Natural killer cell (primary cell): ENCODE data around the gene CLCN2. TPM values are rescaled to one million over a fixed set of nuclear protein-coding genes. Genes with fewer than 3 reads are reported as not detected.
A peak's percentile ranks its signal among the peaks of the same experiment; 100 is the strongest.

ENCODE experiments used
- ATAC-seq, 3 donors: fragments of 150-1000 bp in 2 of 3; fragments of 200-7000 bp in 1 of 3; cut with Tn5 transposase; 1 replicate in 1 of 3; 2 replicates in 2 of 3; pipeline ENCODE4 v1.10.0; 2021; ENCODE audit warnings: mild to moderate bottlenecking in 2 of 3, moderate library complexity in 2 of 3
- DNase-seq, 2 donors: peaks; one replicate each; pipeline versions ENCODE4 v3.0.0 to v3.0.0-alpha.2; 2013 to 2021; ENCODE audit warnings: mixed read lengths in 1 of 2
- H3K27ac ChIP-seq: one replicate; pipeline ENCODE4 v1.5.1; 2013; ENCODE audit warnings: mild to moderate bottlenecking, low read length
- H3K27me3 ChIP-seq: one replicate; pipeline ENCODE4 v1.6.1; 2013; ENCODE audit warnings: low read length; ENCODE audit not compliant: control insufficient read depth, insufficient read depth
- H3K36me3 ChIP-seq: one replicate; pipeline ENCODE4 v1.6.1; 2013; ENCODE audit warnings: low read length; ENCODE audit not compliant: control insufficient read depth, insufficient read depth
- H3K4me1 ChIP-seq: one replicate; pipeline ENCODE4 v1.6.1; 2013; ENCODE audit warnings: low read length; ENCODE audit not compliant: control insufficient read depth, insufficient read depth
- H3K4me3 ChIP-seq: one replicate; pipeline ENCODE4 v1.5.1; 2013; ENCODE audit warnings: low read length
- H3K9me3 ChIP-seq: one replicate; pipeline ENCODE4 v1.6.1; 2013; ENCODE audit warnings: low read length; ENCODE audit not compliant: control insufficient read depth, insufficient read depth
- H3K27ac Mint-ChIP-seq, 2 donors: one replicate each; pipeline ENCODE4 v1.8.0; 2022; ENCODE audit warnings: mild to moderate bottlenecking in 2 of 2, mixed read lengths in 2 of 2, moderate library complexity in 1 of 2
- H3K27me3 Mint-ChIP-seq, 2 donors: one replicate each; pipeline ENCODE4 v1.8.0; 2022; ENCODE audit warnings: low read depth in 2 of 2, mixed read lengths in 2 of 2
- H3K36me3 Mint-ChIP-seq: one replicate; pipeline ENCODE4 v1.8.0; 2022; ENCODE audit warnings: mixed read lengths
- H3K4me1 Mint-ChIP-seq, 2 donors: one replicate each; pipeline ENCODE4 v1.8.0; 2022; ENCODE audit warnings: mixed read lengths in 2 of 2
- H3K4me3 Mint-ChIP-seq: one replicate; pipeline ENCODE4 v1.8.0; 2022; ENCODE audit warnings: mild to moderate bottlenecking, moderate library complexity, mixed read lengths
- H3K9me3 Mint-ChIP-seq, 2 donors: one replicate each; pipeline ENCODE4 v1.8.0; 2022; ENCODE audit warnings: mixed read lengths in 2 of 2
- WGBS: methylation state at CpG from one replicate; pipeline ENCODE4 v1.1.7; 2013; ENCODE audit warnings: missing lambda C conversion rate; ENCODE audit not compliant: insufficient coverage; 5-methylcytosine and 5-hydroxymethylcytosine counted together
- intact Hi-C: fragments of 100-400 bp; cut with micrococcal nuclease; formaldehyde crosslinking; loops from one replicate; pipeline ENCODE4 v1.14.2; 2022
- total RNA-seq, 4 donors: library from RNA; stranded (reverse); fragments of 120-200 nt in 1 of 4; gene quantifications; one replicate each; pipeline versions ENCODE4 v1.2.3 to v1.2.4, GENCODE V29; 2013 to 2022
- TF ChIP-seq, protein P1 (sequence below): fragments of 200-600 bp; IDR thresholded peaks from one replicate; pipeline ENCODE4 v1.8.0; 2022; ENCODE audit warnings: antibody characterized with exemption

CLCN2 gene
- total RNA-seq, 3 donors from 2014 or later (not counting 1 experiment from before 2014, with no cell fraction given): 7.8 to 8.2 (median 8.1) TPM

DNA sequence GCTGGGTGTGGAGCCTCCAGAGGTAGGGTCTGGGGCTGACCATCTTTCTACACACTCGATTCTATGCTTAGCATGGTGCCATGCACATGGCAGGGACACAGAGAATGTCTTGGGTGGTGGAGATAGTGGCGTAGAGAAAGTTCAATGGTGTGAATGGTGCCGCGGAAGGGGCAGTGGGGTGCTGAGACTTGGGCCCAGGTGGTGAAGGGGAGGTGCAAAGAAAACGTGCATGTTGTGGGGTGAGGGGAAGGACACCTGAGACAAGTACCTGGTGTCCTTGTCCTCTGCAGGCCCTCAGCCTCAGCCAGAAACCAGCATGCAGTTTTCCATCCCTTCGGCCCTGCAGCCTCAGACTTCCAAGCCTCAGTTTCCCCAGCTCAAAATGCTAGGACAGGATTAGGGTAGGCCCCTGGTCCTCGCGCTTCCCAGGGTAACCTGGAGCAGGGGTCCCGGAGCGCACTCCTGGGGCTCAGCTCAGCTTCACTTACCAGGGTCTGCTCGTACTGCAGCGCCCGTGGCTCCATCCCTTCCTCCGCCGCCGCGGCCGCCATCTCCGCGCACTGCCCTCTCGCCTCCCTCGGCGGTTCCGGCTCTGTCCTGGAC, 375 bp downstream of the CLCN2 start:
- peak overlapping the region; percentile 36 for H3K4me3 ChIP-seq
- 13% methylated on average over 24 of the region's 24 CpGs for WGBS
- H3K4me1 ChIP-seq: peaks cover 32% of the 10 kb centered on the region
- Mint-ChIP-seq H3K27me3 (peaks cover 0 to 3% of the 10 kb centered on the region in 2 donors), H3K9me3 (no peaks in the 10 kb centered on the region), H3K4me3 (peak overlapping the region; percentile 81), H3K4me1 (peaks cover 19 to 43% of the 10 kb centered on the region in 2 donors), H3K36me3 (no peaks in the 10 kb centered on the region), H3K27ac (peak overlapping the region in 1 of 2 donors; percentile 97)
- no peak overlapping the region for H3K27ac ChIP-seq
- ATAC-seq (no peak), DNase-seq (no peak)
- TF ChIP-seq, protein P1, sequence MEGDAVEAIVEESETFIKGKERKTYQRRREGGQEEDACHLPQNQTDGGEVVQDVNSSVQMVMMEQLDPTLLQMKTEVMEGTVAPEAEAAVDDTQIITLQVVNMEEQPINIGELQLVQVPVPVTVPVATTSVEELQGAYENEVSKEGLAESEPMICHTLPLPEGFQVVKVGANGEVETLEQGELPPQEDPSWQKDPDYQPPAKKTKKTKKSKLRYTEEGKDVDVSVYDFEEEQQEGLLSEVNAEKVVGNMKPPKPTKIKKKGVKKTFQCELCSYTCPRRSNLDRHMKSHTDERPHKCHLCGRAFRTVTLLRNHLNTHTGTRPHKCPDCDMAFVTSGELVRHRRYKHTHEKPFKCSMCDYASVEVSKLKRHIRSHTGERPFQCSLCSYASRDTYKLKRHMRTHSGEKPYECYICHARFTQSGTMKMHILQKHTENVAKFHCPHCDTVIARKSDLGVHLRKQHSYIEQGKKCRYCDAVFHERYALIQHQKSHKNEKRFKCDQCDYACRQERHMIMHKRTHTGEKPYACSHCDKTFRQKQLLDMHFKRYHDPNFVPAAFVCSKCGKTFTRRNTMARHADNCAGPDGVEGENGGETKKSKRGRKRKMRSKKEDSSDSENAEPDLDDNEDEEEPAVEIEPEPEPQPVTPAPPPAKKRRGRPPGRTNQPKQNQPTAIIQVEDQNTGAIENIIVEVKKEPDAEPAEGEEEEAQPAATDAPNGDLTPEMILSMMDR: no peak
- no peaks in the 10 kb centered on the region for H3K36me3 ChIP-seq
- H3K9me3 ChIP-seq: no peaks in the 10 kb centered on the region
- intact Hi-C loops: no loop called here
- H3K27me3 ChIP-seq: no peaks in the 10 kb centered on the region

DNA sequence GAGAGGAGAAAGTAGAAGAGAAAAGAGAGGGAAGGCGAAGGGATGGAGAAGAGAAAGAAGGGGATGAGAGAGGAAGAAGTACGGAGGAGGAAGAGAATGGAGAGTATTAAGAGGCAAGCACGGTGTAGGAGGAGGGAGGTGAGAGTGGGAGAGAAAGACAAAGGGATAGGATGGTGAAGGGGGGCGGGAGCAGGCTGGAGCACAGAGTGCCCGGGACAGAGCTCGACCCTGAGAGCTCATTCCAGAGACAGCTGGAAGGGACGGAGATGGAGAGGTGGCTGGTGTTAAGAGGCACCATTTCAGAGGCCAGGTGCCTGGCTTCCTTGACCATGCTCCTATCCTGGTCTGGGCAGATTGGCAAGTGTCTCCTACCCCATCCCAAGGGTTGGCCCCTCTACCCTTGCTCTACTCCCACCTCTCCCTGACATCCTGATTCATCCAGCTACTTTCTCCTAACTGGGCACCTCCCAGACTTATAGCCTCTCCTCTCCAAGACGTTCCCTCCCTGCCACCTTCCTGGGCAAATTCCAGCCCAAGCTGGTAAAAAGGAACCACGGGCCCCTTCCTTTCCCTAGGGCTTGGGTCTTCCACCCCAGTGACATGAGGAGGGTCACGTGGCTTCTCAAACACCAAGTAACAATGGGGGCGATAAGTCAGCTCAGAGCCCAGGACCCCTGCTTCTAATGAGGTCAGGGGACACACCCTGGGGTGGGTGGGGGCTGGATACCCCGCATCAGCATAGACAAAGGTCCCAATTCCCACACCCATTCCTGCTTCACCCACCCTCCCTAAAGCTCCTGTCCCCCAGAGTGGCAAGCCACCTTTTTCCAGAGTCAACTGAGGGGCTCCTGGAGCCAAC, 1.1 kb downstream of the CLCN2 start:
- WGBS: 94% methylated on average over 10 of the region's 12 CpGs
- Histone ChIP-seq H3K9me3 (no peaks in the 10 kb centered on the region), H3K27me3 (no peaks in the 10 kb centered on the region), H3K36me3 (no peaks in the 10 kb centered on the region), H3K27ac (no peak overlapping the region), H3K4me1 (peaks cover 32% of the 10 kb centered on the region), H3K4me3 (no peak overlapping the region)
- H3K27ac Mint-ChIP-seq: peak overlapping the region in 1 of 2 donors; percentile 79
- intact Hi-C loops: no loop called here
- H3K36me3 Mint-ChIP-seq: no peaks in the 10 kb centered on the region
- H3K27me3 Mint-ChIP-seq: peaks cover 0 to 3% of the 10 kb centered on the region in 2 donors
- peak overlapping the region; percentile 81 for H3K4me3 Mint-ChIP-seq
- TF ChIP-seq, protein P1: no peak
- peaks cover 19 to 43% of the 10 kb centered on the region in 2 donors for H3K4me1 Mint-ChIP-seq
- no peaks in the 10 kb centered on the region for H3K9me3 Mint-ChIP-seq
- no peak for ATAC-seq
- no peak for DNase-seq

DNA sequence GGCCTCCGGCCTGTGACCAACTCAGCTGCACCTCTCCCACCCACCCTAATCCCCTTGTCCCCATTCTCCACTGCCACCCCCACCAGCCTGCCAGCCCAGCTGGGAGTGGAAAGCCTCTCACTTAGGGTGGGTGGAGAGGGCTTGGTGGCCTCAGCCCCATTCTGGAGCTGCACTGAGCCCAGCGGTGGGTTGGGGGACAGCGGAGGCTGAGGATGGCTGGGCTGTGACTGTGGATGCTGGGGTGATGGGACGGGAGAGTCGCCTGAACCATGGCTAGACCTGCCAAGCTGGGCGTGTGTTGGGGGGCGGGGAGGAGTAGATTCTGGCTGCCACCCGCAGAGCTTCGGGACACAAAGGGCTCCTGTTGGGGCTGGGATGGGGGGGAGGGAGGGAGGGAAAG, 1.8 kb downstream of the CLCN2 start:
- ATAC-seq (no peak), DNase-seq (no peak)
- intact Hi-C loops: no loop called here
- peaks cover 32% of the 10 kb centered on the region for H3K4me1 ChIP-seq
- H3K4me3 ChIP-seq: no peak overlapping the region
- WGBS: 95% methylated on average over 9 of the region's 9 CpGs
- no peaks in the 10 kb centered on the region for H3K36me3 ChIP-seq
- Mint-ChIP-seq H3K27ac (peak overlapping the region in 1 of 2 donors; percentile 2), H3K27me3 (peaks cover 0 to 3% of the 10 kb centered on the region in 2 donors), H3K4me1 (peaks cover 12 to 36% of the 10 kb centered on the region in 2 donors), H3K4me3 (peak overlapping the region; percentile 81), H3K9me3 (no peaks in the 10 kb centered on the region), H3K36me3 (no peaks in the 10 kb centered on the region)
- H3K27me3 ChIP-seq: no peaks in the 10 kb centered on the region
- H3K9me3 ChIP-seq: no peaks in the 10 kb centered on the region
- TF ChIP-seq, protein P1: no peak
- H3K27ac ChIP-seq: no peak overlapping the region
